HEK293 (cell line): ENCODE data around the gene TNKS2.

Experiments used
- AEBP2 ChIP-seq: fragments of 450-650 bp; formaldehyde crosslinking; IDR thresholded peaks from 2 replicates; pipeline ENCODE4 v1.5.1; 2016; ENCODE audit warnings: missing biosample characterization, missing genetic modification characterization, borderline replicate concordance
- BCL11B ChIP-seq: fragments of 450-650 bp; formaldehyde crosslinking; IDR thresholded peaks from 2 replicates; pipeline ENCODE4 v1.5.1; 2016; ENCODE audit warnings: low read depth, missing biosample characterization, missing genetic modification characterization
- IKZF3 ChIP-seq: fragments of 450-650 bp; IDR thresholded peaks from 2 replicates; pipeline ENCODE4 v1.5.0; 2018; ENCODE audit warnings: missing biosample characterization, mild to moderate bottlenecking, missing genetic modification characterization, moderate library complexity
- KLF1 ChIP-seq: fragments of 450-650 bp; formaldehyde crosslinking; IDR thresholded peaks from 2 replicates; pipeline ENCODE4 v1.5.1; 2016; ENCODE audit warnings: missing biosample characterization, missing genetic modification characterization
- PATZ1 ChIP-seq: fragments of 450-650 bp; formaldehyde crosslinking; IDR thresholded peaks from 2 replicates; pipeline ENCODE4 v1.5.1; 2016; ENCODE audit warnings: missing biosample characterization, missing genetic modification characterization
- PRDM10 ChIP-seq: fragments of 450-650 bp; formaldehyde crosslinking; IDR thresholded peaks from 2 replicates; pipeline ENCODE4 v1.5.1; 2016; ENCODE audit warnings: missing biosample characterization, missing genetic modification characterization
- PRDM4 ChIP-seq: fragments of 450-650 bp; formaldehyde crosslinking; IDR thresholded peaks from 2 replicates; pipeline ENCODE4 v1.5.1; 2017; ENCODE audit warnings: missing biosample characterization, missing genetic modification characterization
- RBAK ChIP-seq: fragments of 450-650 bp; formaldehyde crosslinking; IDR thresholded peaks from 2 replicates; pipeline ENCODE4 v1.5.1; 2016; ENCODE audit warnings: missing biosample characterization, missing genetic modification characterization
- TCF7L2 ChIP-seq: IDR thresholded peaks from 2 replicates; pipeline ENCODE4 v1.6.1; 2011; ENCODE audit warnings: low read depth, mild to moderate bottlenecking, inconsistent platforms, low read length, moderate library complexity, borderline replicate concordance
- ZBTB17 ChIP-seq: fragments of 450-650 bp; formaldehyde crosslinking; IDR thresholded peaks from 2 replicates; pipeline ENCODE4 v1.5.1; 2016; ENCODE audit warnings: missing biosample characterization, missing genetic modification characterization
- ZBTB20 ChIP-seq: fragments of 450-650 bp; formaldehyde crosslinking; IDR thresholded peaks from 2 replicates; pipeline ENCODE4 v1.5.1; 2016; ENCODE audit warnings: missing biosample characterization, missing genetic modification characterization
- ZNF112 ChIP-seq: fragments of 450-650 bp; formaldehyde crosslinking; IDR thresholded peaks from 2 replicates; pipeline ENCODE4 v1.5.0; 2017; ENCODE audit warnings: missing biosample characterization, missing genetic modification characterization
- ZNF221 ChIP-seq: fragments of 450-650 bp; formaldehyde crosslinking; IDR thresholded peaks from 2 replicates; pipeline ENCODE4 v1.5.1; 2017; ENCODE audit warnings: missing biosample characterization, missing genetic modification characterization, borderline replicate concordance
- ZNF248 ChIP-seq: fragments of 450-650 bp; formaldehyde crosslinking; IDR thresholded peaks from 2 replicates; pipeline ENCODE4 v1.5.1; 2017; ENCODE audit warnings: missing biosample characterization, missing genetic modification characterization
- ZNF302 ChIP-seq: fragments of 450-650 bp; formaldehyde crosslinking; IDR thresholded peaks from 2 replicates; pipeline ENCODE4 v1.5.1; 2016; ENCODE audit warnings: missing biosample characterization, missing genetic modification characterization, low read depth
- ZNF335 ChIP-seq: fragments of 450-650 bp; formaldehyde crosslinking; conservative IDR thresholded peaks from 2 replicates; pipeline ENCODE4 v1.5.1; 2016; ENCODE audit warnings: missing biosample characterization, missing genetic modification characterization
- ZNF391 ChIP-seq: fragments of 450-650 bp; formaldehyde crosslinking; IDR thresholded peaks from 2 replicates; pipeline ENCODE4 v1.5.1; 2016; ENCODE audit warnings: low read depth, missing biosample characterization, missing genetic modification characterization, borderline replicate concordance
- ZNF488 ChIP-seq: fragments of 450-650 bp; formaldehyde crosslinking; IDR thresholded peaks from 2 replicates; pipeline ENCODE4 v1.5.1; 2016; ENCODE audit warnings: missing biosample characterization, missing genetic modification characterization
- ZNF501 ChIP-seq: fragments of 450-650 bp; formaldehyde crosslinking; IDR thresholded peaks from 2 replicates; pipeline ENCODE4 v1.5.1; 2016; ENCODE audit warnings: missing biosample characterization, missing genetic modification characterization
- ZNF610 ChIP-seq: fragments of 450-650 bp; formaldehyde crosslinking; IDR thresholded peaks from 2 replicates; pipeline ENCODE4 v1.5.1; 2016; ENCODE audit warnings: missing biosample characterization, missing genetic modification characterization, borderline replicate concordance
- ZNF623 ChIP-seq: fragments of 450-650 bp; formaldehyde crosslinking; IDR thresholded peaks from 2 replicates; pipeline ENCODE4 v1.5.1; 2016; ENCODE audit warnings: missing biosample characterization, missing genetic modification characterization
- ZNF624 ChIP-seq: fragments of 450-650 bp; formaldehyde crosslinking; IDR thresholded peaks from 2 replicates; pipeline ENCODE4 v1.5.1; 2017; ENCODE audit warnings: missing biosample characterization, missing genetic modification characterization
- ZNF629 ChIP-seq: fragments of 450-650 bp; formaldehyde crosslinking; IDR thresholded peaks from 2 replicates; pipeline ENCODE4 v1.5.1; 2017; ENCODE audit warnings: missing biosample characterization, missing genetic modification characterization
- ZNF660 ChIP-seq: fragments of 450-650 bp; IDR thresholded peaks from 2 replicates; pipeline ENCODE4 v1.5.1; 2018; ENCODE audit warnings: missing biosample characterization, mild to moderate bottlenecking, missing genetic modification characterization
- ZNF670 ChIP-seq: fragments of 450-650 bp; formaldehyde crosslinking; IDR thresholded peaks from 2 replicates; pipeline ENCODE4 v1.5.1; 2016; ENCODE audit warnings: missing biosample characterization, missing genetic modification characterization, low read depth
- ZNF791 ChIP-seq: fragments of 450-650 bp; formaldehyde crosslinking; IDR thresholded peaks from 2 replicates; pipeline ENCODE4 v1.5.1; 2016; ENCODE audit warnings: missing biosample characterization, missing genetic modification characterization
- ZXDB ChIP-seq: fragments of 450-650 bp; formaldehyde crosslinking; IDR thresholded peaks from 2 replicates; pipeline ENCODE4 v1.5.1; 2016; ENCODE audit warnings: missing biosample characterization, missing genetic modification characterization
- TF ChIP-seq, protein P1 (sequence below): fragments of 450-650 bp; formaldehyde crosslinking; IDR thresholded peaks from 2 replicates; pipeline ENCODE4 v1.5.1; 2016; ENCODE audit warnings: missing biosample characterization, missing genetic modification characterization

The TNKS2 gene

GRCh38 chr10:91909117-91909677 is 111.0 kb downstream of the TNKS2 start, which contains the start of gene FGFBP3 (continued):
- TF ChIP-seq AEBP2 (tag by site-specific recombination), result no peak
- TF ChIP-seq ZBTB20, result peak; percentile 55
- TF ChIP-seq ZNF623 (tag by site-specific recombination), result no peak
- peak; percentile 78 for TF ChIP-seq ZNF335 (tag by site-specific recombination)
- peak; percentile 39; the same call in 1 of the 2 replicates for TF ChIP-seq PRDM4 (tag by site-specific recombination)
- no peak for TF ChIP-seq ZNF488 (tag by site-specific recombination)
- TF ChIP-seq RBAK (tag by site-specific recombination), result no peak
- no peak for TF ChIP-seq ZNF248 (tag by site-specific recombination)
- TF ChIP-seq ZNF629 (tag by site-specific recombination), result no peak
- TF ChIP-seq TCF7L2, result peak; percentile 28; the same call in 1 of the 2 replicates
- TF ChIP-seq ZNF221 (tag by site-specific recombination), result no peak
- 0 out of 2 replicates have a peak, but pooled peaks have one; percentile 5 for TF ChIP-seq ZNF610
- no peak for TF ChIP-seq IKZF3
- peak; percentile 65; the same call in 1 of the 2 replicates for TF ChIP-seq ZBTB17
- TF ChIP-seq BCL11B (tag by site-specific recombination), result no peak
- TF ChIP-seq ZNF501 (tag by site-specific recombination), result no peak
- no peak for TF ChIP-seq ZNF624 (tag by site-specific recombination)
- TF ChIP-seq KLF1 (tag by site-specific recombination), result 0 out of 2 replicates have a peak, but pooled peaks have one; percentile 8
- no peak for TF ChIP-seq ZNF112
- TF ChIP-seq ZNF391 (tag by site-specific recombination), result no peak
- no peak for TF ChIP-seq ZNF670 (tag by site-specific recombination)
- TF ChIP-seq, protein P1, sequence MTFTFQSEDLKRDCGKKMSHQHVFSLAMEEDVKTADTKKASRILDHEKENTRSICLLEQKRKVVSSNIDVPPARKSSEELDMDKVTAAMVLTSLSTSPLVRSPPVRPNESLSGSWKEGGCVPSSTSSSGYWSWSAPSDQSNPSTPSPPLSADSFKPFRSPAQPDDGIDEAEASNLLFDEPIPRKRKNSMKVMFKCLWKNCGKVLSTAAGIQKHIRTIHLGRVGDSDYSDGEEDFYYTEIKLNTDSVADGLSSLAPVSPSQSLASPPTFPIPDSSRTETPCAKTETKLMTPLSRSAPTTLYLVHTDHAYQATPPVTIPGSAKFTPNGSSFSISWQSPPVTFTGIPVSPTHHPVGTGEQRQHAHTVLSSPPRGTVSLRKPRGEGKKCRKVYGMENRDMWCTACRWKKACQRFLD, result no peak
- 0 out of 2 replicates have a peak, but pooled peaks have one; percentile 40 for TF ChIP-seq PATZ1
- peak; percentile 64 for TF ChIP-seq PRDM10
- peak; percentile 40; the same call in 1 of the 2 replicates for TF ChIP-seq ZNF660 (tag by site-specific recombination)
- no peak for TF ChIP-seq ZNF302 (tag by site-specific recombination)
- TF ChIP-seq ZNF791 (tag by site-specific recombination), result no peak
- no peak; the same call in 1 of the 2 replicates for TF ChIP-seq ZXDB (tag by site-specific recombination)
